GM19043 (cell line): ENCODE data around the gene LMOD3.
A peak's percentile ranks its signal among the peaks of the same experiment; 100 is the strongest.

Experiments
- ATAC-seq: cut with Tn5 transposase; IDR thresholded peaks from one replicate; pipeline ENCODE4 v1.9.1; 2021; ENCODE audit warnings: low read depth; ENCODE audit not compliant: unreplicated experiment

The LMOD3 gene

DNA sequence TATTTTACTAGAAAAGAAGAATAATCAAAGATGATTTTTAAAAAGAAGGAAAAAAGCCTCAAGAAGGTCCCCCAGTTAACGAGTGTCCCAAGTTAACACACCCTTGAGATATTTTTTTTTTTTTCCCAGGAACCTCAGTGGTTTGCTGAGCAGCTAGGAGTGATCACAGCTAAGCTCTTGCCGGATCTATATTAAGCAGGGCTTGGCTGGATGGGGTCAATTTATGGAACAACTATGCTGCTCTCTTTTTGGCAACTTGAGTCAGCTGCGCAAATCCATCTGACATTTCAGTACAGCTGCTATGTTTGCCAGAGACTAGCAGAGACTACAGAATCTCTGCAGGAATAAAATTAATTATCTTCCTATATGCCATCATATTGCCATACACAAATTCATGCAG lies at the start of gene LMOD3:
LMOD3 (minus strand) TSS at position 193 of the 400 bp plus-strand sequence. CDS start 209 bp downstream, outside the sequence.
- ATAC-seq = no peak

DNA sequence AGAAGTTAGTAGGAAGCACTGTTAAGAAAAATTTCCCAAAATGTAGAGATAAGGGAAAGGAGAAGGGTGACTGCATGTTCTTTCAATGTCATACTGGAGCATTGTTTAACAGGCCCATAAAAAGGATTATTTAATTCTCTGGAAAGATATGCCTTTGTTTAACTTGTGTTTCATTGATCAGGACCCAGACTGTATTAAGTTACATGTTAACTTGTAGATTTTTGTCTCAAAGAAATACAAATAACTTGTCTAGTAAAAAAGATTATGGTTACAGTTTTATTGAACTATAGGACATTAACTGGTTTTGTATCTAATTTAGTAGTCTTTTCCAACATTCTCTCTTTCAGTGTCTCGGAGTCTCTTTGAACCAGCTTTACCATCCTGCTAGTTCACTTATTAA lies 49.7 kb upstream of the LMOD3 start:
- ATAC-seq = no peak

DNA sequence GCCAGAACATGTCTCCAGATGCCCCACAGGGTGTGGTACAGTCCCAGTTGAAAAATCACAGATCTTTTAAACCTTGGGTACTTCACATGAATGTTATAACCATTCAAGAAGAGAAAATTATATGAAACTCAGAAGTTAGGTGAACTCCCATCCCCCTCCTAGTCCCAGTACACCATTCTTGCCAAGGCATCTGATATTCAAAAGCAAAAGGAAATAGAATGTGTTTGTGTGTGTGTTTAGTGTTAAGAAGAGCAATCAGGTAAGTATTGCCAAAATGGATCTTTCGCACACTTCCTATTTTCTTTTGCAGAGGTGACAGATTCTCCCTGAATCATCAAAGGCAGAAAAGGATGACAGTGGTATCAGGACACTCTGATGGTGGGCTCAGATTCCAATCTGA lies 44.1 kb upstream of the LMOD3 start:
- no peak for ATAC-seq

DNA sequence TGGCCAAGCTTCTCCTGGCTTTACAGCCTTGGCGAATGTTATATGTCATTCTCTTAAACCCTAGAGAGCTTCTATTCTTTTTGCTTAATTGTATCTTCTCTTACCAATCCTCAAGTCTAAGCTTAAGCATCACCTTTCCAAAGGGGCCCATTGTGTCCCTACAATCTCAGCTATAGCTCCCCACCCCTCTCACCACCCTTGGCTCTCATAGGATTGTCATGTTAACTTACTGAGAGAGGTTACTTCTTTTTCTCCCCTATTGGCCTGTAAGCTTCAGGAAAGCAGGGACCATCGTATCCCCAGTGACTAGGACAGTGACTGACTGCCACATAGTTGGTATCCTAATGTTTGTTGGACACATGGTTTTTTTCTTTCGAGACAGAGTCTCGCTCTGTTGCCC lies 43.3 kb upstream of the LMOD3 start:
- ATAC-seq = no peak

DNA sequence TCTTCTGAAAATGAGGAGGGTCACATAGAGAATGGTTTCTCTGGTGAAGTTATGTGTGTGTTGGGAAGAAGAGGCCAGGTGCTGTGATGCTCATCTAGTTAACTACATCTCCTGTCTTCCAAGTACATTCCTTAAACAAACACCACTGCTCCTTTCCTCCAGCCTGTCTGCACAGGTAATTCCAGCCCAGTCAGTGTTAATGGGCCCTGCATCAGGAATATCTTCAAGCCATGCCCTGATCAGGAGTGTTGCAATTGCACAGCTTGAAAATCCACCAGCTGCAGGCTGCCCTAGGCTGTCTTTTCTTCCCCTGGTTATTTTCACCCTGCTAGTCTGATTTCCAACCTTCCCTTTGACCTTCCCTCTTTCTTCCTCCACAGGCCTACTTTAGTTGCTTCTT lies 41.9 kb upstream of the LMOD3 start:
- ATAC-seq = no peak

DNA sequence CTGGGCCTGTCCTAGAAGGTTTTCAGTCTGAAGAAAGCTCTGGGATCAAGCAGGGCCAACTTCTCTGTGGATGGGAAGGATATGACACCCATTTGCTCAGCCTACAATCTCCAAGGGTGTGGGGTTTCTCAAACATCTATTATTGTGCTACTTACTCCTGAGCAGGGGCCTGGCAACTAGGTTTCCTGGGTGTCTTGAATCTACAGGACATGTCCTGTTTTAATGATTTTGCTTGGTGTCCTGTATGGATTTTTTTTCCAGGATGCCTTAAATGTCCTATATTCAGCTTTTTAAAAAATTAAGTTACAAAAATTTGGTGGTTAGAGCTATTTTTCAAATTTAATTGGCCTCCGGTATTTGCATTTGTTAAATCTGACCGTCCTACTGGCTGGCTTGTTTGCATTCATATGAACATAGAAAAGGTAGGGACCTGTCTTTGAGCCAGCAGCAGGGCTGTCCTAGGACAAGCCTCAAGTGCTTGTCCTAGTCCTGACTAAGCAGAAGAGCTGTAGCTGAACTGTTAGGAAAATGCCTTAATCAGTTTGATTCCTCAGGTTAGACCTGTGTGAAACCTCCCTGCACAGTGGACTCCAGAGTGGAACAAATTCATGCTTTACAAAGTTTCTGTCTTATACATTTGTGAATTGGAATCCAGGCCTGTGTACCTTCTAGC lies 40.0 kb upstream of the LMOD3 start:
- no peak for ATAC-seq

DNA sequence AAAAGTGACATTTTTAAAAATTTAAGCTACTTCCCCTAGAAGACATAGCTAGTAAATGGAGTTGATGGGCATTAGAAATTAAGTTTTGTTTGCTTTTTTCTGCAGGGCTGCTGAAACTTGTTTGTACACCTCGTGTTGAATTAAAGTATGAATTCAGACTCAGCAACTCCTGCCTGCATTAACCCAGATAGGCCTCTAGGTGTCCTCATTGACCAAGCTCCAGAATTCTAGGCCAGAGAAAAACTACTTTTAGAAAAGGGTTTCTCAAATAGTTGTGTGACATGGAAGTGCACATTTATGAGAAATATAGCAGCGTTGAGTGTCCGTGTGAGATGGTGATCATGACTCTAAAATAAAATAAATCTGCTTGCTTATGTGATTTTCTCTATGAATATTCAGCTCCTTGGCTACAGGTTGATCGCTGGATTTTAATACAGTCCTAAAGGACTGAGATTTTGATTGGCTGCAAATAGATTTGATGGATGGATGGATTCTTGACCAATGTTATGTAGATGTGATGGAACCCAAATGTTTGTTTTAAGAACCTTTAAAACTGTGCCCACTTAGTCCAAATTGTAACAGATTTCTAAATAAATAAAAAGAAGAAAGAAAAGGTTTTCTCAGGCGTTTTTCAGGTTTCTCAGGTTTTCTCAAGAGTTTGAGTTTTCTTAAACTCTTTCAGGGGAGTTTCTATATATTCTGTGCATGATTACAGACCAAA lies 39.4 kb upstream of the LMOD3 start:
- no peak for ATAC-seq

DNA sequence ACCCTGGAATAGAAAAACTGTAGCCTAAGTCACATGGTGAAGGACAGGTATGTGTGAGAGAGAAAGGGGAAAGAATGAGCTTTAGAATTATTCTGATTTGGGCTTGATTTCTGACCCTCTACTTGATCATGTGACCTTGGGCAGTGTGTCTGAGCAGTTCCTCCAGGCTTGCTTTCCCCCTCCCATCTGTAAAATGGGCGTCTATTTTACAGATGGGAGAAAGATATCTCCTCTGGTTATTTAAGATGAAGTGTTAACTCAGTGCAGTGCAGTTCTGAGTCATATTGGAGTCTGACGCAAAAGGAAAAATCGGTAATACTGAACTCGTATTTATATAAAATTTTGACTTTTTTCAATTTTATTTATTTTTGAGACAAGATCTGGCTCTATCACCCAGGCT lies 38.1 kb upstream of the LMOD3 start:
- no peak for ATAC-seq

DNA sequence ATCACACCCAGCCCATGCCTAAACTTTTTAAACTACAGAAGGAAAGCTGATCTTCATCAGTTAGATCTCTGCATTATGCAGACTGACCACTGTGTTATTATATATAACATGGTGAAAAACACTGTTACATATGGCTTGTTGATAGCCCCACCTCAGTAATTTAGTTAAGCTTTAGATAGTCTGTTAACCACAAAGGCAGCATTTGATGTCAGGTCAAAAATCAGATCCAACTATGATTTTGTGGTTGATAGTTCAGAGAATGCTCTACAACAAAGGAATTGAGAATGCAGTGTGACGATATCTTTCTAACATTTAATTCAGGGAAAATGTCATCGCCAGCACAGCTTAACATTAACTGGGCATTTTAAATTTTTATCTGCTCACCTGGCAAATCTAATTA lies 37.7 kb upstream of the LMOD3 start:
- ATAC-seq = no peak

DNA sequence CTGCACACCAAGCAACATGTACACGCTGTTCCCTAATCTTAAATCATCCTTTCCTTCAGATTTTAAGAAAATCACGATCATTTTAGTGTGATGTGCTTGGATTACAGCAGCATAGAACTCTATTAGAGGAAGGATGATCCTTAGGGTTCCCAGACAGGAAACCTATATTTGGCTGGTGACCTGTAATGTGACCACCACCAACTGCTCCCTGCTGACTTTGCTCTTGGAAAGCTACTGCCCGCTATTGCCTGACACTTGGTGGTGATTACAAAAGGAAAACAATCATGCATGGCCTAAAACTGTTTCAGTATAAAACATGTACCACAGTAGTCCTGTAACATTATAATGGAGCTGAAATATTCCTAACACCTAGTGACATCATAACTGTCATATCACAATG lies 27.2 kb upstream of the LMOD3 start:
- ATAC-seq = no peak

DNA sequence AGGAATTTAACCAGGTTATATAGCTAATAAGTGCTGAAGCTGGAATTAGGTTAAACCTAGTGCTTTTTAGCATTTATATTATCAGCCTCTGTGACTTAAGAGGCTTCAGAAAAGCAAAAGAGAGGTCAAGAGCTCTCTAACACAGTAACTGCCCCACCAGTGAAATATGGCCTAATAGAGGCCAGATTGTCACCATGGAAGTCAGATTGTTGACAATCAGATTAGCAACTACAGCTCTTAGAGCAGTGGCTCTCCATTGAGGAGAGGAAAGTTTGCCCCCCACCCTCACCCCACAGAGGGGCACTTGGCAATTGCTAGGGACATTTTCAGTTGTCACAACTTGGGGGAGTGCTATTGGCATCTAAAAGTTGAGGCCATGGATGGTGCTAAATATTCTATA lies 23.3 kb upstream of the LMOD3 start:
- no peak for ATAC-seq

DNA sequence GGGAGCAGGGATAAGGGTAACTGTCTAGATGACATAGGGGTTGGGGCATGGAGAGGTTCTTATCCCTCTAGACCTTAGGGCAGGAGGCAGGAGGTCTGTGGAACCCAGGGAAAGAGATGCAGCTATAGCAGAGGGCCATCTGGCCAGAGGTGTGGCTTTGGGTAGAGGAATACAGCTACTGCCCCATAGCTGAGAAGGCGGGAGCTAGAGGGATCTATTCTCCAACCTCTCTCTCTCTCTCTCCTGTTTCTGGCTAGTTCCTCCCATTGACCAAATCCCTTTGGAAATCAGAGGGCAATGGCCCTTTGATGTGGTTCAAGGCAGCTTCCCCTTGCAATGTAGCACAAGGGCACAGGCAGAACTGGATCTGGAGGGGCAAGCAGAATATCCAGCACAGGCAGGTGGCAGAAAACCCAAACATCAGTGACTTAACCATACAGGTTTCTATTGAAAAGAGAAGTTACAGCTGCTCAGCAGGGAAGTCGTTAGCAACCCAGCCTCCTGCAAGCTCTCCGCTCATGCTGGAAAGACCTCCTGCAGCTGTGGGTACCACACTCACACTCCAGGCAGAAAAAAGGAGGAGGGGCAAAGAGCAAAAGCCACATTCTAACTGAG lies 22.3 kb upstream of the LMOD3 start:
- no peak for ATAC-seq

DNA sequence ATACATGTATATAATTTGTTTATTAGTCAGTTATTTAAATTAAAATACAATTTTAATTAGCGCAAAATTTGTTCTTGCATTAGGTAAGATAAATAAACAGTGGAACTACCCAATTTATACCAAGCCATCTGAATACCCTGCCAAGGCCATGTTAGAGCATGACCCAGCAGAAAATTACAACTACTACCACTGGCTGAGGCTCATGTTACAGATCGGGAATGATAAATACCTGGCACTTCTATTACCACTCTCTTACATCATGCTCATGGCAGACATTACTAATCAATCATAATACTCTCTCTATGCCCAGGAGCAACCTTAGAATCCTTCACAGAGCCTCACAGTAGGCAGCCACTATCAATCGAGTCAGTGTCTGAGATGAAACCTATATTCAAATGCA lies 21.2 kb upstream of the LMOD3 start:
- ATAC-seq = no peak

DNA sequence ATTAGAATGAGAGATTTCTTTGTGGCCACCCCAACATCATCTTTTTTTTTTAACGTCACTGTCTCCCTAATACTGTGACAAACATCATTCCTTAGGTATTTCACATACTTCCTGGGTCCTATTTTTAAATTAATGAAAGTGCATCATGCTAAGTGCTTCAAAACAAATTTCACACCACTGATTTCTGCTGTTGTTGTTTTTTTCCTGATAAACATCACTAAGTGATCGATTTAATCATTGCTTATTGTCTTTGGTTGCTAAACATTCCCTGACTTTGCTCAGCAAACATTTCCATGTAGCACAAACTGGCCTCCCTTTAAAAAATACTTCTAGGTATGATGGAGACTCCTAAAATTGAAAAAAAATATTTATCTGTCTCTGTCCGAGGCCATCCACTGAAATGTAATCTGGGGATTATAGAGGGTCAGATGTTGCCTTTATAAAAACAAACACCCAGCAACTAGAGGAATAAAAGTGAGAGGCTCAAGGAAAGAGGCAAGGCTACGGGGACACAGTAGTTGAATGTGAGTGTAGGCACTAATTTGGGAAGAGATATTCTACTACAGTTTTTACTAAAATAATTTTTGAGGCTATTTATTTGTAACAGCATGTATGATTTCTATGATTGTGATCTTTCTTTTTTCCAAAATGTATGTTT lies 20.5 kb upstream of the LMOD3 start:
- no peak for ATAC-seq

DNA sequence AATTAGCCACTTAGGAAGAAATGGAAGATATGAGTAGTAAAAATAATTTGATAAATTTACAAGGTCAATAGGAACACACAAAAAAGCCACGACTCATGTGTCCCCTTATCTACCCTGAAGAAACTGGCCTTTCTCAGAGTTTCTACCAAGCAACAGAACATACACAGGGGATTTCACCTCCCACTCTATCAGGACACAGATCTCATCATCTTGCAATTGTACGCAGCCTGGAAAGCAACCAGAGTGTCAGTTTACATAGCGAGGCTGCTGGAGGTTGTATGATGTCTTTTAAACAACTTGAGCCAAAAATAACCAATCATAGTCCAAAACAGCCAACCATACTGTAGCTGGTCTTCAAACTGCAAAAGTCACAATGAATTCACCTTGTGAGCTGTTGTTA lies 19.7 kb upstream of the LMOD3 start:
- ATAC-seq = no peak

DNA sequence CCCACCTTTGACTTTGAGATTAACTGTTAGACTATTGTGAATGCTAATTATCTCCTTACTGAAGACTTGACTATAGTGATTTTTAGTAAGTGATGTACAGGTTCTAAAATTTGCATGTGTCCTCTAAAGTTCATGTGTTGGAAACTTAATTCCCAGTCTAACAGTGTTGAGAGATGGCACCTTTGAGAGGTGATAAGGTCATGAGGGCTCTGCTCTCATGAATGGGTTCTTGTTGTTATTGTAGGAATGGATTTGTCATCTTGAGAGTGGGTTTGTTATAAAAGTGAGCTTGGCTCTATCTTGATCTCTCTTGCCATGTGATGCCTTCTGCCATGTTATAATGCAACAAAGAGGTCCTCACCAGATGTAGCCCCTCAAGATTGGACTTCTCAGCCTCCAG lies 18.9 kb upstream of the LMOD3 start:
- ATAC-seq = no peak

DNA sequence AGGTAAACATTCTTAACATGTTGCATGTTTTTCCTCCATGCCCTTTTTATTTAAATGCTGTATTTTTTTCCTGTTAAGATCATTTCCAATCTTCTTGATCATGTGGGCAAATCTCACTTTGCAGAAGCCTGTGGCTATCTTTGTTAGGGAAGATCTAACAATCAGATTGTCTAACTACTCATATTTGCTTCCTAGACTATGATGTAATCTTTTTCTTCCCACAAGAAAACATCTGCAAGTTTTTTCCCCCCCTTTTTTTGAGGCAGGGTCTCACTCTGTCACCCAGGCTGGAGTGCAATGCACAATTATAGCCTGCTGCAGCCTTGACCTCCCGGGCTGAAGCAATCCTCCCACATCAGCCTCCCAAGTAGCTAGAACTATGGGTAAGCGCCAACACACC lies 15.0 kb upstream of the LMOD3 start:
- no peak for ATAC-seq

DNA sequence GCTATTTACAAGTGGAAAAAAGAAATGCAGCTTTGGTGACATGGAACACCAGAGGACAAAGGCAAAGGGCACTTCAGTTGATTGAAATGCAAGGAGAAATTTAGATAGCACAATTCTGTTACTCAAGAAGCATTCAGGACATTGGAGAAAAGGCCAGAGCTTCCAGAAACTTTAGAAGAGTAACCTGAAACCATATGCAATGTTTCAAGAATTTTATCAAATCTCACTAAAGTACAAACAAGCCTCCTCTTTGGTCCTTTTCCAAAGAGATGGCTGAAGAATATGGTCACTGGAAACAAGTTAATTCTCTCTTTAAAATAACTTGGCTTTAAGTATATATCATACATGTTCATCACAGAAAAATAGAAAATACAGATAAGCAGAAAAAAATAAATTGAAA lies 14.6 kb upstream of the LMOD3 start:
- no peak for ATAC-seq

DNA sequence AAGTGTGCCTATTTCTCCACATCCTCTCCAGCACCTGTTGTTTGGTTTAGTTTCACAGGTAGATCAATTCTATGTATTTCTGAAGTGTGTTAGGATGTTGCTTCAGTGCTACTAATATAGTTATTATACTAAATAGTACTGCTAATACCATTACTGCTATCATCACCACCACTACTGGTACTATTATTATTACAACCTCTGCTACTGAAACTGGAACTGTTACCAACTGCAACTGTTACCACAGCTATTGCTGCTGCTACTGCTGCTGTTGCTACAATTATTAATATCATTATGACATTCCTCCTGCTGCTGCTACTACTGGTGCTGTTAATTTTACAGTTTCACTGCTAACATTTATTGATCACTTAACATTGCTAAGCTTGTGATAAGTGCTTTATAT lies 8.3 kb upstream of the LMOD3 start:
- ATAC-seq = peak; percentile 74

DNA sequence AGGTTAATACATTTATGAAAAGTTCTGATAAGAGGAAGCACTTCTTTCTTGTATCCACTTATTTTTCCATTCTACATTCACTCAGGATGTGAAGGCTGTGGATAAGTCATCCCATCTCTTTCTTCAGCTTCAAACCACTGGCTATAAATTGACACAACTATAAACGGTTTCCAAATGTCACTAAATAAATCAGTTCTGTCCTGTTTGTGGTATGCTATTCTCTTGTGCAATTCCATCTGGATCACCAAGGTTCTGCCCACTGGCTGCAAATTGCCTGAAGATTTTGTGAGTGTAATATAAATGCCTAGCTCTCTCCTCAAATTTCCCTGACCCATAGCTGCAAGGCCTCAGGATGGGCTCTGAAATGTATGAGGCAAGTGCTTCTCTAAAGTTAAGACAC lies 7.1 kb upstream of the LMOD3 start:
- ATAC-seq = no peak

DNA sequence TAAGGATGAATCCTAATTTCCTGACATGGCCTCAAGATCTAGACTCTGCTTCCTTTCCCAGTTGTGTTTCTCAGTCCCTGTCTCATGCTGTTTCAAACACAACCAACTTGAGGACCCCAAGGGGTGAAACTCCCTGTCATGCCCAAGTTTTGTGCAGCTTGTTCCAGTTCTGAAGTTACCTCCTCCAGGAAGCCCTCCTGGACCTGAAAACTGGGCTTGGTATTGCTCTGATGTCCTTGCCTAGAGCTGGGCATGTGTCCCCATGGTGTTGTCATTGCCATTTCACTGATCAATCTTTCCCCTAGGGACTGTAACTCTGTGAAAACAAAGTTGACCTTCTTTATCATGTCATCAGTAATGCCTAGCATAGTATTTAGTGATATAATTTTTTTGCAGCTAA lies 6.1 kb upstream of the LMOD3 start:
- ATAC-seq = no peak

DNA sequence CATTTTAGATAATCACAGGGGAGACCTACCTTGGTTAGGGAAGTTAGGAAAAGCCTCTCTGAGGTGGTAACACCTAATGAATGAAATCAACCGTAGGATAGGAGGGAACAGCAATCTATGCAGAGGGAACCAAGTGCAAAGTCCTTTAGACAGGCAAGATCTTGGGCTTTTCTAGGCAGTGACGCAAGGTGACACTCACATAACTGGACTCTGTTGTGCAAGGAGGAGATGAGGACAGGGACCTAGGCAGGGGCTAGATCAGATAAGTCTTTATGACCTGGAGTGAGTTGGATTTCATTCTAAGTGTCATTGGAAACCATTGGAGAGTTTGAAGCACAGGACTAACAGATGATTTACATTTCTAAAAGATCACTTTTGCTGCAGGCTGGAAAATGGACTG lies 4.6 kb upstream of the LMOD3 start:
- no peak for ATAC-seq
